ENCODE measurements around the gene TEK. TPM values are rescaled to one million over a fixed set of nuclear protein-coding genes. Genes with fewer than 3 reads are reported as not detected.

The TEK gene
- total RNA-seq, 1 donor from 2014 or later, result not detected

DNA sequence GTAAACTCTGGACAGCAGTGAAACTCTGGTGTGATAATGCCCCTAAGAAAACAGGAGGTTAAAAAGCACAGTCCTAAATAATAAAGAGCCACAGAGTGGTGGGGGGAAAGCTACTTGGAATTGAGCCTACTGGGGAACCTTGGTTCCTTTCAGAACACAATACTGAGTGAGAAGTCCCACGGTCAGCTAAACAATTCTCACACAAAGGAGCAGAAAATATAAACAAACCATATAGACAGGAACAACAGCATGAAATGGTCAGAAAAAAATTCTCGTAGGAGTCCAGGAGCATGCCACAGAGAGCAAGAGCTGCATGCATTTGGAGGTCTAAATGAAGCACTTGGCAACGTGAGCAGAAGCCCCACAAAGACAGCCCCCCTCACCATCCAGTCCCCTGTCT lies 56.0 kb downstream of the TEK start:
- intact Hi-C loops (cut with micrococcal nuclease), result no loop called here
- H3K9me3 Mint-ChIP-seq, result peaks cover 10% of the 10 kb centered on the region
- H3K27ac Mint-ChIP-seq, result no peak overlapping the region
- no peaks in the 10 kb centered on the region for H3K36me3 Mint-ChIP-seq (ENCODE audit: low read depth)
- no peak overlapping the region for H3K4me3 Mint-ChIP-seq (ENCODE audit: low read depth)
- no peaks in the 10 kb centered on the region for H3K4me1 Mint-ChIP-seq (ENCODE audit: low read depth)
- no peaks in the 10 kb centered on the region for H3K27me3 Mint-ChIP-seq (ENCODE audit: low read depth)
- DNase-seq (ENCODE audit: low spot score), result no peak

DNA sequence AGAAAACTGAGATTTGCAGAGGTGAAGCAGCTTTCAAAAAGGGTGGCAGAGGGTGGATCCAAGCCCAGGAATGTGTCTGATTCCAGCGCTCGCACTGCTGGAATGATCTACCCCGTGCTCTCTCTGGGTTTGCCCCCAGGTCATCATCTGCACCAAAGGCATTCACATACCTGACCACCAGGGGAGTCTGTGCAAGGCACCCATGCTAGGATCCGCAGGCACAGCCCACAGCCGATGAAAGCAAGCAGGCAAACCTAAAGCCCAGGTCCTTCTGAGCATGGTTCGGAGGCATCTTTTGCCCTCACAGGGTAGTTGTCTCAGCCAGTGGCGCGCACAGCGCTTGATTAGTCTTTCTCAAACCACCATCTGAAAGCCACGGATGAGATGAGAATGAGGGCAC lies 56.6 kb downstream of the TEK start:
- no peak for DNase-seq (ENCODE audit: low spot score)
- peaks cover 16% of the 10 kb centered on the region for H3K9me3 Mint-ChIP-seq
- intact Hi-C loops (cut with micrococcal nuclease), result no loop called here

DNA sequence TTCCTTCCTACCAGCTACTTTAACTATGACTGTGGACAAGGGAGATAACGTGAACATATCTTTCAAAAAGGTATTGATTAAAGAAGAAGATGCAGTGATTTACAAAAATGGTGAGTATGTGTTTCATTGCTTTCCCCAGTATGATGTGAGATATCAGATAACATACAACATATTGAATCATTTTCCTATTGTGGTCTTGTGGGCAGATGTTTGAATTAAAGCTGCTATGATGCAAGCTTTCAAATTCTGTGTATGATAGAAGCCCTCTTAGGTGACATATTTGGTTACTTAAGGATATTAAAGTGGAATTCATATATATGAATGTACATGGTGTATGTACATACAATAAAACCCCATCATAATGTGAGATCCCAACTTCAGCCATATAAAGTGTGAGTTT lies 59.5 kb downstream of the TEK start:
- H3K36me3 Mint-ChIP-seq (ENCODE audit: low read depth), result no peaks in the 10 kb centered on the region
- intact Hi-C loops (cut with micrococcal nuclease), result no loop called here
- H3K4me3 Mint-ChIP-seq (ENCODE audit: low read depth), result no peak overlapping the region
- H3K27ac Mint-ChIP-seq, result no peak overlapping the region
- no peak for DNase-seq (ENCODE audit: low spot score)
- peaks cover 17% of the 10 kb centered on the region for H3K9me3 Mint-ChIP-seq
- H3K27me3 Mint-ChIP-seq (ENCODE audit: low read depth), result no peaks in the 10 kb centered on the region
- H3K4me1 Mint-ChIP-seq (ENCODE audit: low read depth), result no peaks in the 10 kb centered on the region

More for the DNA sequence above, 56.6 kb downstream of the TEK start:
- H3K27ac Mint-ChIP-seq, result no peak overlapping the region
- H3K4me1 Mint-ChIP-seq (ENCODE audit: low read depth), result no peaks in the 10 kb centered on the region
- no peak overlapping the region for H3K4me3 Mint-ChIP-seq (ENCODE audit: low read depth)
- H3K27me3 Mint-ChIP-seq (ENCODE audit: low read depth), result no peaks in the 10 kb centered on the region
- no peaks in the 10 kb centered on the region for H3K36me3 Mint-ChIP-seq (ENCODE audit: low read depth)

DNA sequence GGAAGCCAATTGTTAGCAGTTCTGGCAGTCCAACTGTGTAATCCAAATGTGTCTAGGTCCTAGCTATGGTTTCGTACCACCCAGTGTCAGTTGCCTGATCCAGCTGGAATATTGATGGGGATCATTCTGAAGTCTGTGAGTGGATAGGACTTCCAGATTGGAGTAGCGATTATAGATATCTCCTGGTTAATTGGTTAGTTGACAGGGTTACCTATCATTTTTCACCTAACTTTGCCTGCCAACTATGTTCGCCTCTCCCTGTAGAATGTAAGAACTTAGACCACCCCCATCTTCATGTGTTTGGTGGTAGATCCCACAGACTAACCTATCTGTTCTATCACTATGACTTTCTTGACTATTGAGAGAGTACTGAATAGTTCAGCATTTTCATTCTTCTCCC lies 59.9 kb downstream of the TEK start:
- DNase-seq (ENCODE audit: low spot score), result no peak
- no peak overlapping the region for H3K4me3 Mint-ChIP-seq (ENCODE audit: low read depth)
- H3K4me1 Mint-ChIP-seq (ENCODE audit: low read depth), result no peaks in the 10 kb centered on the region
- H3K27ac Mint-ChIP-seq, result no peak overlapping the region
- no peaks in the 10 kb centered on the region for H3K36me3 Mint-ChIP-seq (ENCODE audit: low read depth)
- H3K9me3 Mint-ChIP-seq, result peaks cover 17% of the 10 kb centered on the region
- H3K27me3 Mint-ChIP-seq (ENCODE audit: low read depth), result no peaks in the 10 kb centered on the region
- intact Hi-C loops (cut with micrococcal nuclease), result no loop called here

DNA sequence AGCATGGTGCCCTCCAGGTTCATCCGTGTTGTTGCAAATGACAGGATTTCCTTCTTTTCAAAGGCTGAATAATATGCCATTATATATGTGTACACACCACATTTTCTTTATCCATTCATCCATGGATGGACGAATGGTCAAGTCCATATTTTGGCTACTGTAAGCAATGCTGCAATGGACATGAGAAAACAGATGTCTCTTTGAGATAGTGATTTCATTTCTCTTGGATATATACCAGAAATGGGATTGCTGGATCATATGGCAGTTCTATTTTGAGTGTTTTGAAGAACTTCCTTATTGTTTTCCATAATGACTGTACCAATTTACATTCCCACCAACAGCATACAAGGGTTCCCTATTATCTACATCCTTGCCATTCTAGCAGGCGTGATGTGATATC lies 67.9 kb downstream of the TEK start:
- Mint-ChIP-seq H3K27me3 (ENCODE audit: low read depth) (no peaks in the 10 kb centered on the region), H3K4me1 (ENCODE audit: low read depth) (no peaks in the 10 kb centered on the region)
- no peak for DNase-seq (ENCODE audit: low spot score)

DNA sequence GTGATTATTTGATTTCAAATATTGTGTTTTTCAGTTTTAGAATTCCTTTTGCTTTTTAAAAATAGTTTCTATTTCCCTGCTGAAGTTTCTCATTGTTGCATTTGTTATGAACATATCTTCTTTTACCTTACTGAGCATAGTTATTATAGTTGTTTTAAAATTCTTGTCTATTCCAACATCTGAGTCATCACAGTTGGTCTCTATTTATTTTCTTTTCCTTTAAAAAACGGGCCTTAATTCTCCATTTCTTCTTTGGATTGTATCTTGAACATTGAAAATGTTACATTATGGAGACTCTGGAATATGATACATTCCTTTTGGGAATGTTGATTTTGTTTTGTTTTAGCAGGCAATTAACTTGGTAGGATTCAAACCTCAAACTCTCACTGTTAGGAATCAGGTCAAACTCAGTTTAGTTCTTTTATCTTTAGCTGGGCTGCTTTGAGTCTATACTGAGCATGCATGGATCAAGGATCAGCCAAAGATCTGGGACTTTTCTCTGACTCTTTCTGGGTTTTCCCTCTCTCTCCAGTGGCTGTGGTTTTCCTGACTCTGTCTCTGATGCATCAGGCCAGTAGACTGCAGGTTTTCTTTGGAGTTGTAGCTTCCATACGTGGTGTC lies 70.3 kb downstream of the TEK start:
- intact Hi-C loops (cut with micrococcal nuclease), result no loop called here
- H3K27ac Mint-ChIP-seq, result no peak overlapping the region
- H3K36me3 Mint-ChIP-seq (ENCODE audit: low read depth), result no peaks in the 10 kb centered on the region
- no peak for DNase-seq (ENCODE audit: low spot score)
- H3K27me3 Mint-ChIP-seq (ENCODE audit: low read depth), result no peaks in the 10 kb centered on the region
- H3K4me1 Mint-ChIP-seq (ENCODE audit: low read depth), result no peaks in the 10 kb centered on the region
- no peak overlapping the region for H3K4me3 Mint-ChIP-seq (ENCODE audit: low read depth)
- peaks cover 6% of the 10 kb centered on the region for H3K9me3 Mint-ChIP-seq

More for the DNA sequence above, 67.9 kb downstream of the TEK start:
- intact Hi-C loops (cut with micrococcal nuclease), result no loop called here
- Mint-ChIP-seq H3K36me3 (ENCODE audit: low read depth) (no peaks in the 10 kb centered on the region), H3K9me3 (peaks cover 6% of the 10 kb centered on the region), H3K4me3 (ENCODE audit: low read depth) (no peak overlapping the region), H3K27ac (no peak overlapping the region)

DNA sequence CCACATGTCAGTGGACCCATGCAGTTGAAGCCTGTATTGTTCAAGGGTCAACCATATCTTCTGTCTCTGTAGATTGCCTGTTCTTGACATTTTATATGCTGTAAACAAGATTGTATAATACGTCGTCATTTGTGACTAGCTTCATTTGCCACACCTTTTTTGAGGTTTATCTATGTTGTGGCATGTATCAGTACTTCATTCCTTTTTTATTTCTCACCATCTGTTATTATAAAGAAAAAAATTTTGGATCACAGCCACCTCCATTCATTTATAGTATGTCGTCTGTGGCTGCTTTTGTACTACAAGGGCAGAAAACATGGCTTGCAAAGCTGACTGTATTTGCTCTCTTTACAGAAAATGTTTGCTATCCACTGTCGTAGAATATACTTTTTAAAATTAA lies 72.4 kb downstream of the TEK start:
- Mint-ChIP-seq H3K27me3 (ENCODE audit: low read depth) (no peaks in the 10 kb centered on the region), H3K4me3 (ENCODE audit: low read depth) (no peak overlapping the region), H3K27ac (no peak overlapping the region), H3K36me3 (ENCODE audit: low read depth) (no peaks in the 10 kb centered on the region), H3K9me3 (peaks cover 6% of the 10 kb centered on the region), H3K4me1 (ENCODE audit: low read depth) (no peaks in the 10 kb centered on the region)
- DNase-seq (ENCODE audit: low spot score), result no peak
- intact Hi-C loops (cut with micrococcal nuclease), result no loop called here

DNA sequence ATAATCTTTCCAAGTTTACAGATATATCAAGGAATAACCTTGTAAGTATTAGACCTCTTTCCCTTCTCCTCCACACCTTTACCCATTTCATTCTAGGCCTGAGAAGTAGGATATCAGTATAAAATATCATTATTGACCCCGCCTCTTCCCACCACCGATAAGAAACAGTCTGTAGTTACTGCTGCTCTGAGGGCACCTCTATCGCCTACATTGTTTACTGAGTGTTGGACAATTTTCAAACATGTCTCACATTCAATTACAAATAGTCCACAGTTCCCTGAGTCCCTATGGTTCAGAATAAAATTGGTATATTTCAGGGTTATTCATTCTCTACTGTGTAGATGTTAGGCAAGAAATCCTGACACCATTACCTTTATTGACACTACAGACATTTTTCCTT lies 73.4 kb downstream of the TEK start:
- no peak for DNase-seq (ENCODE audit: low spot score)
- Mint-ChIP-seq H3K9me3 (peaks cover 6% of the 10 kb centered on the region), H3K4me3 (ENCODE audit: low read depth) (no peak overlapping the region), H3K27ac (no peak overlapping the region), H3K4me1 (ENCODE audit: low read depth) (no peaks in the 10 kb centered on the region), H3K27me3 (ENCODE audit: low read depth) (no peaks in the 10 kb centered on the region), H3K36me3 (ENCODE audit: low read depth) (no peaks in the 10 kb centered on the region)
- intact Hi-C loops (cut with micrococcal nuclease), result no loop called here

DNA sequence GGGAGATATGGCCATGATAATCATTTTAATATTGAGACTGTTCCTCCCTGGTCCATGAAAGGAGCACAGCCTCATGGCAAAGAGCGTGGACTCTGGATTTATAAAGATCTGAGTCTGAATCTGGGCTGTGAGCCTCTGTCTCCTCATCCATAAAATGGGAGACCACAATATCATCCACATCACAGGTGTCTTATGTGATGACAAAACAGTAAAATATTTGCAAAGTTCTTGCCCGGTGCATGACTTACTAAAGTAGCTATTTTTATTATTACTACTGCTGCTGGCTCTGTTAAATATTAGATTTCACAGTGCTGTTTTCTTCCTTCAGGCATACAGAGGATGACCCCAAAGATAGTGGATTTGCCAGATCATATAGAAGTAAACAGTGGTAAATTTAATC lies 74.1 kb downstream of the TEK start:
- Mint-ChIP-seq H3K9me3 (peaks cover 1% of the 10 kb centered on the region), H3K27ac (no peak overlapping the region), H3K4me1 (ENCODE audit: low read depth) (no peaks in the 10 kb centered on the region), H3K36me3 (ENCODE audit: low read depth) (no peaks in the 10 kb centered on the region), H3K4me3 (ENCODE audit: low read depth) (no peak overlapping the region), H3K27me3 (ENCODE audit: low read depth) (no peaks in the 10 kb centered on the region)
- intact Hi-C loops (cut with micrococcal nuclease), result no loop called here
- DNase-seq (ENCODE audit: low spot score), result no peak

DNA sequence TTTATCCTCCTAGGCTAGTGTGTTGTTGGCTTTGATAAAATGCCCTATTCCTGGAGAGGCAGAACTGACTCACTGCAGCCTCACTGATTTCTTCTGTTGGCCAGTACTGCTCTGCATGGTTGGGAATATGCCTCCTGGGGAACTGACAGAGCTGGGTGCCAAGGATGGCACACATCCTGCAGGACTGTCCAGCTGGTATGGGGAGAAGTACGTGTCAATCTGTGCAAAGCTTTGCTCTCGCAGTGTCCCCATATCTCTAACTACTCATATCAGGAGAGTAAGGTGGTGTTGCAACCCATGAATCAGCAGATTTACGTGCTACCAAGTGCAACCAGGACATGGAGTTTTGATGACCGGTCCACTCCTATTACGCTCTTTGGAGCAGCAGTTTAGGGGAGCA lies 74.7 kb downstream of the TEK start:
- Mint-ChIP-seq H3K36me3 (ENCODE audit: low read depth) (no peaks in the 10 kb centered on the region), H3K27ac (no peak overlapping the region), H3K4me1 (ENCODE audit: low read depth) (no peaks in the 10 kb centered on the region), H3K27me3 (ENCODE audit: low read depth) (no peaks in the 10 kb centered on the region), H3K4me3 (ENCODE audit: low read depth) (no peak overlapping the region), H3K9me3 (no peaks in the 10 kb centered on the region)
- no peak for DNase-seq (ENCODE audit: low spot score)
- intact Hi-C loops (cut with micrococcal nuclease), result no loop called here

DNA sequence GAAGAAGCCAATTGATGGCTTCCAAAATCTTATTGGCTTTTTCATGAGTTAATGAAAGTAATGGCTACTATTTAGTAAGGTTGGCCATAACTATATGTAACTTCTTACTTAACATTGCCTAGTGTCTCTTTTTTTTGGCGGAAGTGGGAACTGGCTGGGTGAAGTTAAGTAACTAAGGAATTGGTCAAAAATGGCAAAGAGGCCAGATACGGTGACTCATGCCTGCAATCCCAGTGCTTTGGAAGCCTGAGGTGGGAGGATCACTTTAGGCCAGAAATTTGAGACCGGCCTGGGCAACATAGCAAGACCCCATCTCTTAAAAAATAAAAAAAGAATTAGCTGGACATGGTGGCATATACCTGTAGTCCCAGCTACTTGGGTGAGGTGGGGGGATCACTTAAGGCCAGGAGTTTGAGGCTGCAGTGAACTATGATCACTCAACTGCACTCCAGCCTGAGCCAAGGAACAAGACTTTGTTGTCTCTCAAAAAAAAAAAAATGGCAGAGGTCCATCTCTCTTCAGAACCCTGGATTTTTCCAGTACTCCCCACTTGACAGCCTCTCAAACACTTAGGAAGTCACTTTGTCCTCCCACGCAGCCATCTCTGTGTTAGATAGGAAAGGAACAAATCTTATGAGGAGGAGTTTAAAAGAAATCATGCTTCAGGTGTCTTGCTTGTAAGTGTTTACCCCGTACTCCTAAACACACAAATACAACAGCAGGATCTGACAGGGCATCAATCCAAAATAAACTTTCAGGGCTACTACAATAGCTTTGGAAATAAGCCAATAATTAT lies 75.7 kb downstream of the TEK start:
- Mint-ChIP-seq H3K9me3 (no peaks in the 10 kb centered on the region), H3K4me1 (ENCODE audit: low read depth) (no peaks in the 10 kb centered on the region), H3K27ac (no peak overlapping the region), H3K4me3 (ENCODE audit: low read depth) (no peak overlapping the region), H3K36me3 (ENCODE audit: low read depth) (no peaks in the 10 kb centered on the region), H3K27me3 (ENCODE audit: low read depth) (no peaks in the 10 kb centered on the region)
- DNase-seq (ENCODE audit: low spot score), result no peak
- intact Hi-C loops (cut with micrococcal nuclease), result no loop called here

DNA sequence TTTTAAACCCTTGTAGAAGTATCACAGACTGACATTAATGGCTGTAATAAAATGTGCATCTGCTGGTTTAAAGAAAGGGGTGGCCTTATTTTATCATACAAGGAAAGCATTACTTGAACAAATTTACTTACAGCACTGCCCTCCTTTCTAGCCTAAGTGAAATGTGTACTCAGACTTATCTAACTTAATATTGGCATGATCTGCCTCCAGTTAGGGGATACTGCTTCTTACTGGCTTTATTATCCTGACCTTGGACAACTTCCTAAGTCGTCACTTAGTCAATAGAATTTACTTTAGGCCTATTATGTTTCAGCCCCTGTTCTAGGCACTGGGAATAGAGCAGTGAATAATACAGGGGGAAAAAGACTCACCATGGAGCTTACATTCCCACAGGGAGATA lies 79.4 kb downstream of the TEK start:
- no peak for DNase-seq (ENCODE audit: low spot score)
- H3K4me1 Mint-ChIP-seq (ENCODE audit: low read depth), result no peaks in the 10 kb centered on the region
- H3K9me3 Mint-ChIP-seq, result no peaks in the 10 kb centered on the region
- no peaks in the 10 kb centered on the region for H3K36me3 Mint-ChIP-seq (ENCODE audit: low read depth)
- no peak overlapping the region for H3K4me3 Mint-ChIP-seq (ENCODE audit: low read depth)
- intact Hi-C loops (cut with micrococcal nuclease), result no loop called here
- no peak overlapping the region for H3K27ac Mint-ChIP-seq
- no peaks in the 10 kb centered on the region for H3K27me3 Mint-ChIP-seq (ENCODE audit: low read depth)

DNA sequence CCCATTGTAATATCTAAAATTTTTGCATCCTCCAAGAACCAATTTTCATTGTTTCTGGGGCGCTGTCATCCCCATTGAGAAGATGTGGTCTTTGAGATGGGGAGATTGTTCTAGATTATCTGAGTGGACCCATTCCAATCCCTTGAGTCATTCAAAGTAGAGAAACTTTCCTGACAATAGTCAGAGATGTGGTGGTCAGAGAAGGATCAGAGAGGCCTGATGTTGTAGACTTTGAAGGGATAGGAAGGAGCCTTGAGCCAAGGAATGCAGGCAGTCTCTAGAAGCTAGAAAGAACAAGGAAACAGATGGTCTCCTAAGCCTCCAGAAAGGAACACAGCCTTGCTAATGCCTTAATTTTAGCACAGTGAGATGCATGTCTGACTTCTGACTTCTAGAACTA lies 80.4 kb downstream of the TEK start:
- peaks cover 3% of the 10 kb centered on the region for H3K4me1 Mint-ChIP-seq (ENCODE audit: low read depth)
- intact Hi-C loops (cut with micrococcal nuclease), result no loop called here
- no peak for DNase-seq (ENCODE audit: low spot score)
- H3K27me3 Mint-ChIP-seq (ENCODE audit: low read depth), result no peaks in the 10 kb centered on the region
- H3K36me3 Mint-ChIP-seq (ENCODE audit: low read depth), result no peaks in the 10 kb centered on the region
- no peaks in the 10 kb centered on the region for H3K9me3 Mint-ChIP-seq
- no peak overlapping the region for H3K27ac Mint-ChIP-seq
- no peak overlapping the region for H3K4me3 Mint-ChIP-seq (ENCODE audit: low read depth)

Measured in activated T-helper 2 cell treated with anti-CD3 and anti-CD28 coated beads, Interferon-gamma antibody, Interleukin-2, Interleukin-4, amounts not matched to agents 10 μg/mL and 5 μg/mL and 100 μg/mL, durations not matched to agents 14 hours and 24 hours and 36 hours (primary cell).